A549 (cell line): ENCODE results near the gene FBXO47. TPM values are rescaled to one million over a fixed set of nuclear protein-coding genes. Genes with fewer than 3 reads are reported as not detected.

Experiments
- ATAC-seq, 2 experiments: fragments of 200-7000 bp in 1 of 2; fragments of >200 bp in 1 of 2; cut with Nextera tagmentation in 1 of 2; cut with Tn5 transposase in 1 of 2; 3 replicates each; pipeline versions ENCODE4 v1.8.0 to v1.9.1; 2018 to 2020; ENCODE audit warnings: mild to moderate bottlenecking in 1 of 2, moderate library complexity in 1 of 2
- CTCF ChIA-PET: fragments of 300-600 bp; sonication (Branson Sonifier 250); formaldehyde crosslinking; extraction: SDS; loops from one replicate; lab custom pipeline; 2021; ENCODE audit warnings: antibody characterized with exemption, inconsistent platforms; lab: Yijun Ruan, JAX
- POLR2A ChIA-PET: fragments of 350-600 bp; formaldehyde crosslinking; extraction: SDS; loops from one replicate; lab custom pipeline; 2021; ENCODE audit warnings: antibody characterized with exemption, inconsistent platforms; lab: Yijun Ruan, JAX
- DNase-seq, 2 experiments: peaks; one replicate each; pipeline versions ENCODE4 v3.0.0 to v3.0.0-alpha.2; 2011 to 2016; ENCODE audit warnings: low read depth in 1 of 2, low spot score in 1 of 2
- FAIRE-seq: peaks from 2 replicates; lab custom pipeline; 2011; peaks lifted over from hg19 to GRCh38; lab: Jason Lieb, UNC
- H3K27ac ChIP-seq, 2 experiments: fragments of >200 bp; sonication (Bioruptor Twin); formaldehyde crosslinking; 3 replicates each; pipeline ENCODE4 v1.5.1; 2016 to 2017
- H3K4me1 ChIP-seq: fragments of >200 bp; sonication (Bioruptor Twin); formaldehyde crosslinking; 3 replicates; pipeline ENCODE4 v1.6.1; 2016
- H3K4me2 ChIP-seq: fragments of >200 bp; sonication (Bioruptor Twin); formaldehyde crosslinking; 3 replicates; pipeline ENCODE4 v1.6.1; 2016
- H3K4me3 ChIP-seq: fragments of >200 bp; sonication (Bioruptor Twin); formaldehyde crosslinking; 3 replicates; pipeline ENCODE4 v1.5.1; 2016
- H3K9me3 ChIP-seq: fragments of >200 bp; sonication (Bioruptor Twin); formaldehyde crosslinking; 3 replicates; pipeline ENCODE4 v1.6.1; 2016
- BHLHE40 ChIP-seq: IDR thresholded peaks from 2 replicates; pipeline ENCODE4 v1.6.1; 2012; ENCODE audit warnings: low read depth, low read length, inconsistent platforms
- FOSL2 ChIP-seq, 2 experiments: fragments of 450-650 bp in 1 of 2; fragments of >200 bp in 1 of 2; sonication (Bioruptor Twin) in 1 of 2; formaldehyde crosslinking; IDR thresholded peaks; 2 replicates each; pipeline versions ENCODE4 v1.5.0 to v1.6.1; 2016 to 2020; ENCODE audit warnings: mild to moderate bottlenecking in 1 of 2, moderate library complexity in 1 of 2
- GATA3 ChIP-seq: IDR thresholded peaks from 2 replicates; pipeline ENCODE4 v1.6.1; 2012; ENCODE audit warnings: borderline replicate concordance
- HMGXB4 ChIP-seq: fragments of 250-450 bp; sonication (Bioruptor Pico); IDR thresholded peaks from 2 replicates; pipeline ENCODE4 v1.5.0; 2021; ENCODE audit warnings: mild to moderate bottlenecking, moderate library complexity, borderline replicate concordance
- JUN ChIP-seq, 2 experiments: fragments of >200 bp; sonication (Bioruptor Twin); formaldehyde crosslinking; IDR thresholded peaks; 2 replicates in 1 of 2; 3 replicates in 1 of 2; pipeline ENCODE4 v1.6.1; 2016 to 2017
- KDM5A ChIP-seq: fragments of 200-600 bp; sonication (generic); IDR thresholded peaks from 2 replicates; pipeline ENCODE4 v1.6.1; 2016; ENCODE audit warnings: antibody characterized with exemption, mild to moderate bottlenecking
- MAZ ChIP-seq: fragments of 150-350 bp; IDR thresholded peaks from 2 replicates; pipeline ENCODE4 v1.6.1; 2014; ENCODE audit warnings: antibody characterized with exemption, low read depth, low read length, borderline replicate concordance
- POLR2A ChIP-seq: IDR thresholded peaks from 2 replicates; pipeline ENCODE4 v1.6.1; 2012; ENCODE audit warnings: mild to moderate bottlenecking, low read length
- RAD21 ChIP-seq, 2 experiments: fragments of >200 bp in 1 of 2; sonication (Bioruptor Twin) in 1 of 2; formaldehyde crosslinking in 1 of 2; IDR thresholded peaks in 1 of 2; conservative IDR thresholded peaks in 1 of 2; 2 replicates in 1 of 2; 3 replicates in 1 of 2; pipeline ENCODE4 v1.6.1; 2012 to 2018; ENCODE audit warnings: inconsistent platforms in 1 of 2
- SMC3 ChIP-seq: fragments of >200 bp; sonication (Bioruptor Twin); formaldehyde crosslinking; IDR thresholded peaks from 3 replicates; pipeline ENCODE4 v1.6.1; 2018; ENCODE audit warnings: inconsistent platforms
- TFCP2L1 ChIP-seq: fragments of 250-450 bp; sonication (Bioruptor Pico); IDR thresholded peaks from 2 replicates; pipeline ENCODE4 v1.5.0; 2021; ENCODE audit warnings: mild to moderate bottlenecking
- TP53 ChIP-seq: fragments of 250-450 bp; sonication (Bioruptor Pico); IDR thresholded peaks from 2 replicates; pipeline ENCODE4 v1.5.0; 2021; ENCODE audit warnings: mild to moderate bottlenecking, moderate library complexity
- USF2 ChIP-seq: fragments of 450-650 bp; IDR thresholded peaks from 2 replicates; pipeline ENCODE4 v1.6.1; 2014; ENCODE audit warnings: antibody characterized with exemption
- ZC3H11A ChIP-seq: fragments of 450-650 bp; IDR thresholded peaks from 2 replicates; pipeline ENCODE4 v1.6.1; 2014; ENCODE audit warnings: antibody characterized with exemption, mild to moderate bottlenecking
- ZFP36 ChIP-seq: fragments of 450-650 bp; IDR thresholded peaks from 2 replicates; pipeline ENCODE4 v1.6.1; 2014; ENCODE audit warnings: borderline replicate concordance; ENCODE audit not compliant: partially characterized antibody
- ZNF302 ChIP-seq: fragments of 250-450 bp; sonication (Bioruptor Pico); IDR thresholded peaks from 2 replicates; pipeline ENCODE4 v1.9.0; 2021; ENCODE audit warnings: inconsistent platforms, mild to moderate bottlenecking, moderate library complexity
- WGBS: methylation state at CpG from one replicate; pipeline ENCODE4 v1.1.6; 2017; ENCODE audit errors: missing lambda C conversion rate; 5-methylcytosine and 5-hydroxymethylcytosine counted together
- polyA plus RNA-seq, 4 experiments: library from polyadenylated mRNA; depleted of rRNA in 3 of 4; stranded (reverse); fragments of >200 nt; fragmentation: RNase III in 1 of 4; extraction: RNeasy Plus Mini Kit Qiagen cat#74134 plus additional on column Dnase treatment in 1 of 4; gene quantifications; 2 replicates in 3 of 4; 3 replicates in 1 of 4; pipeline ENCODE4 v1.2.3, GENCODE V29; 2011 to 2017
- TF ChIP-seq, protein P1 (sequence below): IDR thresholded peaks from 2 replicates; pipeline ENCODE4 v1.6.1; 2012

The FBXO47 gene
- polyA plus RNA-seq, 2 of the 4 experiments (the other 2 are of a cell fraction) = 0.04 TPM; not detected in 1

DNA sequence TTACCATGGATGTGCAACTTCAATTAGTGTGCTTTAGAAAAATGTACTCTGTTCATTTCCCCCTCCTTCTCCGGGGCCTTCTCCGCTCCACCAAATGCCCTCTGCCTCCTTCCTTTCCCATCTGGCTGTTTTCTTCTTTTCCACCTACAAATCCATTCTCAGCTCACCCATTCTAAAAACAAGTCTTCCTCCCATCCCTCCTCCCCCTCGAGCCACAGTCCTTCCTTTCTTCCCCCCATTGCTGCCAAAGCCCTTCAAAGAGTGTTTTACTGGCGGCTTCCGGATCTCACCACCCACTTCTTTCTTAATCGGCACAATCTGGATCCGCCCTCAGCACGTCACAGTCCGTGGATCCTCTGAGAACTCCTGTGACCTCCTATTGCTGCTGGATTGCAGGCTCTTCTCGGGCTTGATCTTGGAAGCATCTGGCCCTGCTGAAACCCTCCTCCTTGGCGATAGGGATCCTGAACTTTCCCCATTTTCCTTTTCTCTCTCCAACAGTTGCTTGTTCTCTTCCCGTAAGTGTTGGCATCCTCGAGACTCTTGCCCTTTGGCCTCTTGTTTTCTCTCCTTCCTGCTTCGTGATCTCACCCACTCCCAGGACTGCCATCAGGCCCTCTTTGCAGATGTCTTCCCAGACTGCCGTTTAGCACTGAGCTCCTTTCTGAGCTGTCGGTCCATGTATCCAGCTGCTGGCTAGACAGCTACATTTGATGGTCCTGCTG, 36.0 kb upstream of the FBXO47 start:
- Histone ChIP-seq H3K4me2 (no peak overlapping the region), H3K27ac (no peak overlapping the region), H3K4me1 (no peaks in the 10 kb centered on the region), H3K4me3 (no peak overlapping the region), H3K9me3 (peaks cover 14% of the 10 kb centered on the region)
- ATAC-seq (no peak), DNase-seq (no peak), FAIRE-seq (no peak)
- CTCF ChIA-PET = interaction anchor here (0.6 to 1.8 kb wide), 6 partner anchors 11 to 267 kb away, joined by 3 to 6 read pairs (median 3); no protein-coding TSS in a partner anchor
- POLR2A ChIA-PET = no interaction called here
- TF ChIP-seq ZC3H11A = no peak
- TF ChIP-seq MAZ = no peak
- TF ChIP-seq, protein P1, sequence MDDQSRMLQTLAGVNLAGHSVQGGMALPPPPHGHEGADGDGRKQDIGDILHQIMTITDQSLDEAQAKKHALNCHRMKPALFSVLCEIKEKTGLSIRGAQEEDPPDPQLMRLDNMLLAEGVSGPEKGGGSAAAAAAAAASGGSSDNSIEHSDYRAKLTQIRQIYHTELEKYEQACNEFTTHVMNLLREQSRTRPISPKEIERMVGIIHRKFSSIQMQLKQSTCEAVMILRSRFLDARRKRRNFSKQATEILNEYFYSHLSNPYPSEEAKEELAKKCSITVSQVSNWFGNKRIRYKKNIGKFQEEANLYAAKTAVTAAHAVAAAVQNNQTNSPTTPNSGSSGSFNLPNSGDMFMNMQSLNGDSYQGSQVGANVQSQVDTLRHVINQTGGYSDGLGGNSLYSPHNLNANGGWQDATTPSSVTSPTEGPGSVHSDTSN = no peak
- no peak for TF ChIP-seq ZNF302 (CRISPR knock-in tag)
- no peak for TF ChIP-seq KDM5A
- TF ChIP-seq TP53 = no peak
- no peak for TF ChIP-seq USF2
- TF ChIP-seq RAD21 (conservative IDR thresholded peaks at IDR 0.05 in 1 of 2, IDR thresholded peaks at IDR 0.05 in 1 of 2) = no peak
- TF ChIP-seq GATA3 = no peak
- TF ChIP-seq HMGXB4 (CRISPR knock-in tag) = no peak
- no peak for TF ChIP-seq TFCP2L1 (CRISPR knock-in tag)
- no peak for TF ChIP-seq BHLHE40
- TF ChIP-seq SMC3 = no peak
- no peak for TF ChIP-seq POLR2A
- WGBS = 76% methylated on average over 16 of the region's 16 CpGs

GRCh38 chr17:39001703-39002637, 34.8 kb upstream of the FBXO47 start:
- CTCF ChIA-PET = interaction anchor here (0.6 to 2.8 kb wide), 6 partner anchors 7 to 151 kb away, joined by 3 to 16 read pairs (median 4); no protein-coding TSS in a partner anchor
- no peak for FAIRE-seq
- peak in 1 of 2 experiments; percentile 33 for DNase-seq
- ATAC-seq = peak; percentile 45 to 63; a peak in 4 of 6 replicates
- POLR2A ChIA-PET = no interaction called here
- 39% methylated on average over 9 of the region's 9 CpGs for WGBS
- TF ChIP-seq ZFP36 (peak; percentile 15), JUN (IDR thresholded peaks at IDR 0.05) (no peak), FOSL2 (IDR thresholded peaks at IDR 0.05) (no peak), FOSL2 (CRISPR knock-in tag; IDR thresholded peaks at IDR 0.05) (peak; percentile 40; the same call in 1 of the 2 replicates)
- no peak overlapping the region for H3K27ac ChIP-seq
- H3K9me3 ChIP-seq = peaks cover 26% of the 10 kb centered on the region
- no peak overlapping the region for H3K4me3 ChIP-seq
- no peaks in the 10 kb centered on the region for H3K4me1 ChIP-seq
- H3K4me2 ChIP-seq = peak overlapping the region; percentile 25; the same call in 2 of the 3 replicates
